Liver (tissue), 9 donors: ENCODE measurements around the gene PARD3B. TPM values are rescaled to one million over a fixed set of nuclear protein-coding genes. Genes with fewer than 3 reads are reported as not detected.

Experiments
- DNase-seq: peaks from one replicate; pipeline ENCODE4 v3.0.0-alpha.2; 2017; ENCODE audit warnings: low spot score
- H3K27ac ChIP-seq, 2 donors: one replicate each; pipeline ENCODE4 v1.7.0; 2013; ENCODE audit warnings: inconsistent platforms in 2 of 2, low read length in 2 of 2, control low read depth in 1 of 2, low read depth in 1 of 2, mild to moderate bottlenecking in 1 of 2
- H3K27me3 ChIP-seq, 4 donors: one replicate each; pipeline versions ENCODE4 v1.6.1 to v1.7.0; 2013; ENCODE audit warnings: low read length in 3 of 4, inconsistent platforms in 1 of 4, mild to moderate bottlenecking in 1 of 4, moderate library complexity in 1 of 4; ENCODE audit not compliant: control insufficient read depth in 4 of 4, insufficient read depth in 4 of 4
- H3K36me3 ChIP-seq, 4 donors: one replicate each; pipeline versions ENCODE4 v1.6.1 to v1.7.0; 2013; ENCODE audit warnings: low read length in 3 of 4, mild to moderate bottlenecking in 3 of 4, low read depth in 1 of 4, moderate library complexity in 1 of 4; ENCODE audit not compliant: control insufficient read depth in 4 of 4, insufficient read depth in 3 of 4
- H3K4me1 ChIP-seq, 4 donors: one replicate each; pipeline versions ENCODE4 v1.6.1 to v1.7.0; 2013; ENCODE audit warnings: low read length in 3 of 4, mild to moderate bottlenecking in 3 of 4, moderate library complexity in 1 of 4; ENCODE audit not compliant: control insufficient read depth in 4 of 4, insufficient read depth in 4 of 4
- H3K4me3 ChIP-seq, 3 donors: one replicate each; pipeline versions ENCODE4 v1.6.1 to v1.7.0; 2013; ENCODE audit warnings: low read length in 3 of 3, control low read depth in 1 of 3, low read depth in 1 of 3, mild to moderate bottlenecking in 1 of 3
- H3K9ac ChIP-seq, 2 donors: one replicate each; pipeline ENCODE4 v1.7.0; 2013; ENCODE audit warnings: low read length in 2 of 2, mild to moderate bottlenecking in 2 of 2, moderate library complexity in 2 of 2, control low read depth in 1 of 2, low read depth in 1 of 2
- H3K9me3 ChIP-seq, 4 donors: one replicate each; pipeline versions ENCODE4 v1.6.1 to v1.7.0; 2013; ENCODE audit warnings: low read length in 3 of 4; ENCODE audit not compliant: control insufficient read depth in 4 of 4
- ATF3 ChIP-seq: IDR thresholded peaks from 2 replicates; pipeline ENCODE4 v1.6.1; 2016; ENCODE audit warnings: antibody characterized with exemption
- CTCF ChIP-seq: fragments of 150-350 bp; IDR thresholded peaks from 2 replicates; pipeline ENCODE4 v1.5.1; 2017; ENCODE audit warnings: improper control_type of control experiment, low read depth, low read length; ENCODE audit not compliant: missing input control
- EGR1 ChIP-seq, 2 donors: IDR thresholded peaks; 2 replicates each; pipeline ENCODE4 v1.6.1; 2016 to 2018; ENCODE audit warnings: antibody characterized with exemption in 2 of 2, low read depth in 2 of 2
- FOXA1 ChIP-seq: IDR thresholded peaks from 2 replicates; pipeline ENCODE4 v1.6.1; 2016; ENCODE audit warnings: antibody characterized with exemption
- FOXA2 ChIP-seq: IDR thresholded peaks from 2 replicates; pipeline ENCODE4 v1.6.1; 2016; ENCODE audit warnings: antibody characterized with exemption
- GABPA ChIP-seq, 2 donors: IDR thresholded peaks in 1 of 2; conservative IDR thresholded peaks in 1 of 2; 2 replicates each; pipeline ENCODE4 v1.6.1; 2016; ENCODE audit warnings: antibody characterized with exemption in 2 of 2, mild to moderate bottlenecking in 1 of 2, moderate library complexity in 1 of 2
- HNF4A ChIP-seq, 2 donors: conservative IDR thresholded peaks; 2 replicates each; pipeline ENCODE4 v1.6.1; 2016; ENCODE audit warnings: antibody characterized with exemption in 2 of 2, mild to moderate bottlenecking in 2 of 2
- HNF4G ChIP-seq: IDR thresholded peaks from 2 replicates; pipeline ENCODE4 v1.6.1; 2016; ENCODE audit warnings: antibody characterized with exemption
- JUND ChIP-seq, 2 donors: IDR thresholded peaks; 2 replicates each; pipeline ENCODE4 v1.6.1; 2016; ENCODE audit warnings: antibody characterized with exemption in 2 of 2
- NR2F2 ChIP-seq: IDR thresholded peaks from 2 replicates; pipeline ENCODE4 v1.6.1; 2016; ENCODE audit warnings: antibody characterized with exemption
- RAD21 ChIP-seq, 2 donors: IDR thresholded peaks; 2 replicates each; pipeline ENCODE4 v1.6.1; 2016; ENCODE audit warnings: antibody characterized with exemption in 2 of 2, mild to moderate bottlenecking in 2 of 2
- REST ChIP-seq: IDR thresholded peaks from 2 replicates; pipeline ENCODE4 v1.6.1; 2016; ENCODE audit warnings: antibody characterized with exemption, mild to moderate bottlenecking
- RXRA ChIP-seq, 2 donors: IDR thresholded peaks; 2 replicates each; pipeline ENCODE4 v1.6.1; 2017 to 2018; ENCODE audit warnings: antibody characterized with exemption in 2 of 2, mild to moderate bottlenecking in 1 of 2
- SP1 ChIP-seq: IDR thresholded peaks from 2 replicates; pipeline ENCODE4 v1.6.1; 2018; ENCODE audit warnings: antibody characterized with exemption, mild to moderate bottlenecking
- TAF1 ChIP-seq: conservative IDR thresholded peaks from 2 replicates; pipeline ENCODE4 v1.6.1; 2016; ENCODE audit warnings: antibody characterized with exemption, mild to moderate bottlenecking
- YY1 ChIP-seq: IDR thresholded peaks from 2 replicates; pipeline ENCODE4 v1.6.1; 2016; ENCODE audit warnings: antibody characterized with exemption, mild to moderate bottlenecking
- WGBS: extraction: QIAGEN DNeasy Blood & Tissue Kit; methylation state at CpG from one replicate; pipeline ENCODE4 v1.1.7; 2013; 5-methylcytosine and 5-hydroxymethylcytosine counted together
- polyA plus RNA-seq, 2 donors: library from polyadenylated mRNA; stranded (reverse) in 1 of 2; unstranded in 1 of 2; fragments of 200-250 nt in 1 of 2; fragments of >200 nt in 1 of 2; fragmentation: Nextera tagmentation in 1 of 2; extraction: Ambion mirVana in 1 of 2; gene quantifications; one replicate each; pipeline versions ENCODE4 v1.2.1 to v1.2.3, GENCODE V29; 2013 to 2015
- total RNA-seq, 2 donors: library from RNA; depleted of rRNA; stranded (reverse); fragments of >200 nt; gene quantifications; one replicate each; pipeline ENCODE4 v1.2.3, GENCODE V29; 2014
- TF ChIP-seq, protein P1 (sequence below): IDR thresholded peaks from 2 replicates; pipeline ENCODE4 v1.6.1; 2016; ENCODE audit warnings: antibody characterized with exemption
- TF ChIP-seq, protein P2 (sequence below): IDR thresholded peaks from 2 replicates; pipeline ENCODE4 v1.6.1; 2016; ENCODE audit warnings: antibody characterized with exemption
- donor health status: healthy.
- donor health status: healthy.
- donor health status: healthy.
- donor health status: healthy.
- donor health status: healthy.

Gene PARD3B
- total and polyA plus RNA-seq, 4 donors, result 1.1 to 10.3 (median 3.7) TPM

- Histone ChIP-seq H3K9me3 (no peaks in the 10 kb centered on the region), H3K27ac (no peak overlapping the region), H3K27me3 (no peaks in the 10 kb centered on the region), H3K36me3 (no peaks in the 10 kb centered on the region), H3K9ac (no peak overlapping the region), H3K4me1 (no peaks in the 10 kb centered on the region), H3K4me3 (no peak overlapping the region)
- DNase-seq, result no peak
- TF ChIP-seq FOXA1 (no peak), RXRA (IDR thresholded peaks at IDR 0.05) (no peak), FOXA2 (no peak), NR2F2 (no peak), ATF3 (no peak), TAF1 (no peak), GABPA (IDR thresholded peaks at IDR 0.05 in 1 of 2, conservative IDR thresholded peaks at IDR 0.05 in 1 of 2) (no peak), HNF4A (conservative IDR thresholded peaks at IDR 0.05) (no peak), RAD21 (IDR thresholded peaks at IDR 0.05) (no peak), EGR1 (IDR thresholded peaks at IDR 0.05; ENCODE audit: low read depth in 2 of 2) (no peak), CTCF (no peak), SP1 (no peak), HNF4G (no peak), YY1 (no peak), REST (no peak), JUND (IDR thresholded peaks at IDR 0.05) (no peak)
- TF ChIP-seq, protein P1, sequence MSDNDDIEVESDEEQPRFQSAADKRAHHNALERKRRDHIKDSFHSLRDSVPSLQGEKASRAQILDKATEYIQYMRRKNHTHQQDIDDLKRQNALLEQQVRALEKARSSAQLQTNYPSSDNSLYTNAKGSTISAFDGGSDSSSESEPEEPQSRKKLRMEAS, result no peak
- TF ChIP-seq, protein P2, sequence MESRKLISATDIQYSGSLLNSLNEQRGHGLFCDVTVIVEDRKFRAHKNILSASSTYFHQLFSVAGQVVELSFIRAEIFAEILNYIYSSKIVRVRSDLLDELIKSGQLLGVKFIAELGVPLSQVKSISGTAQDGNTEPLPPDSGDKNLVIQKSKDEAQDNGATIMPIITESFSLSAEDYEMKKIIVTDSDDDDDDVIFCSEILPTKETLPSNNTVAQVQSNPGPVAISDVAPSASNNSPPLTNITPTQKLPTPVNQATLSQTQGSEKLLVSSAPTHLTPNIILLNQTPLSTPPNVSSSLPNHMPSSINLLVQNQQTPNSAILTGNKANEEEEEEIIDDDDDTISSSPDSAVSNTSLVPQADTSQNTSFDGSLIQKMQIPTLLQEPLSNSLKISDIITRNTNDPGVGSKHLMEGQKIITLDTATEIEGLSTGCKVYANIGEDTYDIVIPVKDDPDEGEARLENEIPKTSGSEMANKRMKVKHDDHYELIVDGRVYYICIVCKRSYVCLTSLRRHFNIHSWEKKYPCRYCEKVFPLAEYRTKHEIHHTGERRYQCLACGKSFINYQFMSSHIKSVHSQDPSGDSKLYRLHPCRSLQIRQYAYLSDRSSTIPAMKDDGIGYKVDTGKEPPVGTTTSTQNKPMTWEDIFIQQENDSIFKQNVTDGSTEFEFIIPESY, result no peak
- 94% methylated on average over 6 of the region's 6 CpGs for WGBS
Observed at GRCh38 chr2:205078762-205079161, 533.5 kb downstream of the PARD3B start.
